ENCODE measurements around the gene OSBPL2. TPM values are rescaled to one million over a fixed set of nuclear protein-coding genes. Genes with fewer than 3 reads are reported as not detected.

Gene OSBPL2
- total RNA-seq, 1 donor from 2014 or later: 27.2 TPM

DNA sequence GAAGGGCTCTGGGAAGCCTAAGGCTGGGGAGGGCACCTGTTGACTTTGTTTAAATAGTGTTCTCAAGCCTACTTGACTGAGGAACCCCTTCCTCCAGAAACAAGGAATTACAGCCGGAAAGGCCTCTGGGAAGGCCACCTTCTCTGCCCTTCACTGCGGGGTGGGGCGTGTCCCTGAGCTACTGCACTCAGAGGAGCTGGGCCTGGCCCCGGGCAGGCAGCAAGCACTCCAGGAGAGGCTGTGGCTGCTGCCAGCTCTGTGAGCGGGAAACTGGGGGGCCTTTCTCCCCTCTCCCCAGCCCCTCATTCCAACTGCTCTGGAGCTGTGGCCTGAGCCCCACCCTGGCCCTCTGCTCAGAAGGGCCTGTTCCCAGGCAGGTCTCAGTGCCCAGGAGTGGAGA, 4.0 kb upstream of the OSBPL2 start:
- intact Hi-C loops (cut with micrococcal nuclease): no loop called here

DNA sequence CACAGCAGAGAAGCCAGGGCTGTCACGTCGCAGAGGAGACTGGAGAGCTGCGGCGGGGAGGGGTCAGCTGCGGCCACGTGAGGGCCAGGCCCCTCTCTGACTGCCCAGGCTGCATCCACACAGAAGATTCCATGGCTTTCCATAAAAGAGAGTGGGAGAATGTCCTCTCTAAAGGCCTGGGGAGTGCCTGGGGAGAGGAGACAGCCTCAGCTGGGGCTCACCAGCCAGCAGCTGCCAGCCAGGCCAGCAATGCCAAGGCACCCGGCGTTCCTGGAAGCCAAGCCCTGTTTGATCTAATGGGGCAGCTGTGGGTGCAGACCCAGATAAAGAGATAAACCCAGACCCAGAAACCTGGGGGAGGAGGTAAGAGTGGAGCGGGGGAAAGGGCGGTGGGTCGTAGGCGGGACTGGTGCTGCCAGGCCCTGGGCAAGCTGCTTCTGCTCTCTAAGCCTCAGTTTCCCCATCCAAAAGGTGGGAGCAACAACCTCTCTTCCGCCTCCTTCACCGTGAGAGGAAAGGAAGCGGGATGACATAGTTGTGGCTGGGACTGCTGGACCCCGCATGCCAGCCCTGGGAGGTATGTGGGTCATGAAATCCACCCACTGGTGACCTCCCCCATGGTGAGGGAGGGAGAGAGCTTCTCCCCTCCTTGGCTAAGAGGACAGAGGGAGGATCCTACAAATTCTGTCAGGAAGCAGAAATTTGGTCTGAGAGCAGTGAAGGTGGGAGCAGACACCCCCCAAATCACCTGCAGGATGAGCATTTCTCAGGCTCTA, 3.1 kb upstream of the OSBPL2 start:
- intact Hi-C loops (cut with micrococcal nuclease): no loop called here

DNA sequence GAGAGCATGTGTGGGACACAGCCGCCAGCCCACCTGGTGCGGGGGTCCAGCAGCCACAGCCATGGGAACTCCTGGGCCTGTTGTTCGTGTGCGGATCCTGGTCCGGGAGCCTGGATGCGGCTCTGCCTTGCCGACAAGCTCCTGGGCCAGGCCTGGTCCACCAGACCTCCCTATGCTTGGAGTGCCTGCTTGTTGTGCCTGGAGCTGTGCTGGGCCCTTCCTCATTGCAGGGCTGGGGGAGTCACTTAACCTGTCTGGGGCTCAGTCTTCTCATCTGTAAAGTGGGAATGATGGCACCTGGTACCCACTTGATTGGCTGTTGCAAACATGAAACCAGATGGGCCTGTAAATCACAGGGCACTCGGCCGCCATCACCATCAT, 2.6 kb upstream of the OSBPL2 start:
- intact Hi-C loops (cut with micrococcal nuclease): no loop called here

DNA sequence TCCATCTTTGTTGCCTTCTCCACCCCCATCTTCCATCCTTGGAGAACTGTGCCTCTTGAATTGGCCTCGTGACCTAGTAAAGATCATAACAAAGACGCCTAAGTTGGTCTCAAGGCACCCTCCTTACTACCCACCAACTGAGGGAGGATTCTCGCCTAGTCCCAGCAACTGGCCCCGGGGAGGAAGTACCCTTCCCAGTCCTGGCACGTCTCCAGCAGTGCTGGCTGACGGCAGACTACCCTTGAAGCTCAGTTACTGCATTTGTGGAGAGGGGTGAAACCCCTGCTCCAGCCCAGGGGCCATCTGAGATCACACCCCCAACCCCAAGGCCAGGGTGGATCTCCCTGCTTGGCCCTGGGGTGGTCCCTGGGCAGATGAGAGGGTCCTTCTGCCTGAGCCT, 2.1 kb upstream of the OSBPL2 start:
- intact Hi-C loops (cut with micrococcal nuclease): no loop called here

DNA sequence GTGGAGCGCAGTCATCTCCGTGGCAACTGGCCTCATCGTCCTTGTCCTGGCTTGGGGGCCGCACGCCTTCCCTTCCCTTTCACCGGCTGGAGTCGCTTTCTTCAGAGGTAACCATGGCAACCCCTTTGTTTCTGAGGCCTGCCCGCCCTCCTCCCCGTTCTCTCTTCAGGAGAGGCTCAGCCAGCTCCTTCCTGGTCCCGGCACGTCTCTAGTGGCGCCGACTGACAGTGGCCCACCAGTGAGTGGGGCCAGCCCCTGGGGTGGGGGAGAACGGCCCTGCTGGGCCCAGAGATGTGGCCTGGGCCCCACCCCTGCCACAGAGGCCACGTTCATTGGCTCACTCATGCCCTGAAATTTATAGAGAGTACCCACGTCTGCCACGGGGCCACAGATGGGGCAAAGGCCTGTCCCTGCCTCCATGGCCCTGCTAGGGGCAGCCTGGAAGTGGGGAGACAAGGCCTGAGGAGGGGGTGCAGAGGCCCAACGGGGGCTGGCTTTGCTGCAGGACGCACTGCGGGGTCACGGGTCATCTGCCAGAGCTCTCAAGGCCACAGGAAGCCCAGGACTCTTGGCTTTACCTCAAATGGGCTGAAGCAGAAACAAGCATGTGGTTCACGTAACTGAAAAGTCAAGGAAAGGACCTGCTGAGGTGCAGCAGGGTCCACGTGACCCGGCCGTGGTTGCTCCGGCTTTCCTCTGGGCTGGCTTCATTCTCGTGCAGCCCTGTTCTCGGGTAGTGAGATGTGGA, 1.4 kb upstream of the OSBPL2 start:
- intact Hi-C loops (cut with micrococcal nuclease): no loop called here

DNA sequence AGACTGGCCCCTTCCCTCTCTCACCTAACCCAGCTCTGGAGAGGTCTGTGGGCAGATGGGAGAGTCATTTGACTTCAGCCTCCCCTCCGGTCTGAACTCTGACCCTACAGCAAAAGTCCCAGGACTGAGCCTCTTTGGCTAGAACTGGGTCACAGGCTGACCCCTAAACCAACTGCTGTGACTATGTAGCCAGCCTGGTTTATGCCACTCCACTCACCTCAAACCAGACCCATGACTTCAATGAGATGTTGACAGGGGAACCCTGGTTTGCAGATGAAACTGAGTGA, 864 bp upstream of the OSBPL2 start:
- intact Hi-C loops (cut with micrococcal nuclease): no loop called here

DNA sequence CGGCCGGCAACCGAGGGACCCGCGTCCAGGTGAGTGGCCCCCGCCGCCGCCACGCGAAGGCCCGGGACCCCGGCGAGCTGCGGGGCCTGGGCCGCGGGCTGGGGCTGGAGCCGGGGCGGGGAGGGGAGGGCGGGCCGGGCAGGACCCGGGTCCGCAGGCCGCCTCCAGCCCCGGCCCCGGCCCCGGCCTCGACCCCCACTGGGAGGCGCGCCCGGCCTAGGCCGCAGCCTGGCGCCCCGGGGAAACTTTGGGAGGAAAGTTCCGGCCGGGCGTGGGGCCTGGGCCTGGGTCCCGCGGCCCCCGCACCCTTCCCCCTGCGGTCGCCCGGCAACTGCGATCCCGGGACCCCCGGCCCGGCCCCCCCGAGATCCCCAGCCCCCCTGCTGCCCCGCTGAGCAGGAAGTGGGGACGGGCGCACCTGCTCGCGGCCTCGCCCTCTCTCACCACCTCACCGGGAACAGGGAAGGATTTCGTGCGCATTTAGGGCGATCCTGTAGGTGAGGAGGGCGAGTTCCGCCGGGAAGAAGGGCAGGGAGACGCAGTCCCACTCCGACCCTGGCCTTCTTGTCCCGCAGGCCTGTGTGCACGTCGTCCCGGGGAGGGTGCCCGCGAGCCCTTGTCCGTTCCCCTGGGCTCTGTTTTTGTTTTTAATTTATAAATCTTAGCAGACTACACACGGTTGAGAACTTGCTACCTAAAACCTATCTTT, 402 bp downstream of the OSBPL2 start:
- intact Hi-C loops (cut with micrococcal nuclease): loop anchor here (1.0 to 2.0 kb wide), 7 partner anchors 55 to 177 kb away; partner anchors contain the start of genes ADRM1, LSM14B, MTG2 and PSMA7

DNA sequence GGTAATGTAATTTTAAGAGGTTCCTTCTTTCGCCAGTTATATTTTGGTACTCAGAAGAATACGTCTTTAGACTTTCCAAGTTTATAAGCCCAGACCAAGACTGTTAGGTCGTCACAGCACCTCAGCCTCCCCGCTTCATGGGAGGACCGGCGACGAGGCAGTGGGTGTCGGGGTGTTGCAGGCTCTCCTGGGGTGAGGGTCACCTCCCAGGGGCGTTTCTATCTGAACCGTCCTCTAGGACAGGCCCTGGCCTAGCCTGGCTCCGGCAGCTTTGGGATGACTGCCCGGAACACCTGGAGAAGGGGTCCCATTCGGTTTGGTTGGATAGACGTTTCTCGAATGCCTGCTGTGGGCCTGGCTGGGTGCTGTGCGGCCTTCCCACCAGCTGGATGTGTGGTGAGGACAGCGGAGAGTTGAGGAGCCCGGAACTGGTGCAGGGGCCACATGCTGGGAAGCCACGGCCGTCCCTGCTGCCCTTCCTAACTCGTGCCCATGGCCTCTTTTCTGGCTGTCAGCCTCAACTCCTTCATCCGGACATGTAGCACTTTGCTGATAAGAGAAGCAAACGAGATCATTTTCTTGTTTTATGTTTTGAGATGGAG, 1.1 kb downstream of the OSBPL2 start:
- intact Hi-C loops (cut with micrococcal nuclease): loop anchor here (2.0 kb wide), 1 partner anchor 173 kb away; no protein-coding TSS in a partner anchor

DNA sequence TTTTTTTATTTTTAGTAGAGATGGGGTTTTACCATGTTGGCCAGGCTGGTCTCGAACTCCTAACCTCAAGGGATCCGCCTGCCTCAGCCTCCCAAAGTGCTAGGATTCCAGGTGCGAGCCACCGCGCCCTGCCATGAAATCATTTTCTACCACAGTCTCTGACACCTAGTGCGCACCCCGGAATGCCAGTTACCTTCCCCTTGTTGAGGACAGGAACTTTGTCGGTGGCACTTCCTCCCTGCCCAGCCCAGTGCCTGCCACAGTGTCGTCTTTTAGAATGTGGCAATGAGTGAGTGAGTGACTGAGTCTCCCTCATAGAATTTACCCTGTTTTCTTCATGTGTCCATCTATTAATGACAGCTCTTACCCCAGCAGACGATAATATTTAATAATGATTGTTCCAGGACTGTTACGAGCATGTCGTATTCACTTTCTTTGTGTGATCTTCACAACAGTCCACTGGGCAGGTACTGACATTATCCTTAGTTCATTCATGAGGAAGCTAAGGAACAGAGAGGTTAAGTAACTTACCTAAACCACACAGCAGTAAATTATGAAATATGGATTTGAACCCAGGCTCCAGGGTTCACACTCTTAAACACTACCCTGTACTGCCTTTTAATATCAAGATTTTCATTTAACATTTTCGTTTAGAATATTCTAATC, 1.8 kb downstream of the OSBPL2 start:
- intact Hi-C loops (cut with micrococcal nuclease): no loop called here

DNA sequence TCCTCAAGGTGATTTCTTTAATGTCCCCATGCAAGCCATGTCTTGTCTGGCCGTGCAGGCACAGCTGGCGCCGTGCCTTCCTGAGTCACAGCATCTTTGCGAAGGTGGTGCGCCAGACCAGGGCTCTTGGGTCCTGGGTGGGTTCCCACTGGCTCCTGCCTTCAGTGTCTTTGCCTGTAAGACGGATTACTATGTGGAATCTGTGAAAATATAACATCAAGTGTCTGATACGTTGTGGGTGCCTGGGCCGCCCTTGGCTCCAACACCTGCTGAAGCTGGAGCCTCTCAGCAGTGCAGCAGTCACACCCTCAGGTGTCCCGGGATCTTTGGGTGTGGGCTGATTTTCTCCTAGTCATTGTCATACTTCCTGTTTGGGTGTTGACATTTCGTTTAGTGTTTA, 3.2 kb downstream of the OSBPL2 start:
- intact Hi-C loops (cut with micrococcal nuclease): no loop called here

DNA sequence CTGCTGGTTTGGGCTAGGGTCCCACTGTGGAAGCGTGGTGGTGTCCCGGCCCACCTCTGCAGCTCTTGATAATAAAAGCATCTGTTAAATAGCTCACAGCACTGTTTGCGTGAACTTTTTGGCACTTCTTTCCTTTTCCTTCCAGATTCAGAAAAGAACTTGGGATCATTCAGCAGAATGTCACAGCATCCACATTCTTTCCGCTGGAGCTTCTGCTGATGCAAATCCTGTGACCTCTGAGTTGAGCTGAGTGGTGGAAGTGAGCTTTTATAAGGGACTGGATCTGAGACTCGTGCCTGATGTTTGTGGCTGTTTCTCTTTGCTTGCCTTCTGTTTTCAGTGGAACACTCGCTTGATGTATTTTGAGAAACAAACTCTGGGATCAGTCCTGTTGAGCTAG, 3.9 kb downstream of the OSBPL2 start:
- intact Hi-C loops (cut with micrococcal nuclease): no loop called here

DNA sequence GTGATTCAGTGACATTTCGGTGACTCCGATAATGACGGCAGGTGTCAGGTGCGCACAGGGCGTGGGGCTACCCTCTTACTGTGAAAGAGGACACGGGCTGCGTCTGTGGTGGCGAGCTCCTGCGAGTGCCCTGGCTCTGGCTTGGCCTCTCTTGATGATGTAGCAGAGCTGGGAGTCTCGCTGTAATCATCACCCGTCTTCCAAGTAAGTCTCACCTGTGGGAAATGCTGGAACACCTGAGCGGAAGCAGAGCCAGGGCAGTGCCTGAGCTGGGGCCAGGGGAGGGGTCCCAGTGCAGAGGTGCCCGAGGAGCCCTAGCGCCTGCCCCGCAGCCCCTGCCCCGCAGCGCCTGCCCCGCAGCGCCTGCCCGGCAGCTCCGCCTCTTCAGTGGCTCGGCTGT, 4.8 kb downstream of the OSBPL2 start:
- intact Hi-C loops (cut with micrococcal nuclease): no loop called here

DNA sequence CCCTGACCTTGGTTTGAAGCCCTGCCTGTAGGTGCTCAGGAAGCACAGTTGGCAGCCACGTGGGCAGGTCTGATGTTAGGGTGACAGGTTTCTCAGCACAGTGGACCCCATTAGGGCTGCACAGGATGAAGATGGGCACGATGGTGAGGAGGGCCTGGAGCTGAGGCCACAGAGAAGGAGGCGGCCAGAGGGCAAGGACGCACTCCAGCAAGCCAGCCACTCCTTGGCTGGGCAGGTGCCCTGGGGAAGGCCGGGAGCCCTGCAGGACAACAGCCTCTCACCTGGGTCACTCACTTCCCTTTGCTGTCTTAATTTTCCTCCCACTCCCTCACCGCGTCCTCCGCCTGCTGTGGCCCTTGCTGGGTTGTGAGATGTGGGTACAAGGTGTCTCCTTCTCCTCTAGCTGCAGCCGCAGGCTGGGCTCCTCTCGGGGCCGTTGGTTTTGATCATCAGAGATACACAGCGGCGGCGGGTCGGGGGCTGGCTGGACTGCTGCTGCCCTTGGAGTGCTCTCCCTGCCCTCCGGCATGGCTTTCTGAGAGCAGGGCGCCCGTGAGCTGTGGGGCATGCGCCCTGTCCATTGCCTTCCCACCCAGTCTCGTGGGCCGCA, 5.7 kb downstream of the OSBPL2 start:
- intact Hi-C loops (cut with micrococcal nuclease): no loop called here

DNA sequence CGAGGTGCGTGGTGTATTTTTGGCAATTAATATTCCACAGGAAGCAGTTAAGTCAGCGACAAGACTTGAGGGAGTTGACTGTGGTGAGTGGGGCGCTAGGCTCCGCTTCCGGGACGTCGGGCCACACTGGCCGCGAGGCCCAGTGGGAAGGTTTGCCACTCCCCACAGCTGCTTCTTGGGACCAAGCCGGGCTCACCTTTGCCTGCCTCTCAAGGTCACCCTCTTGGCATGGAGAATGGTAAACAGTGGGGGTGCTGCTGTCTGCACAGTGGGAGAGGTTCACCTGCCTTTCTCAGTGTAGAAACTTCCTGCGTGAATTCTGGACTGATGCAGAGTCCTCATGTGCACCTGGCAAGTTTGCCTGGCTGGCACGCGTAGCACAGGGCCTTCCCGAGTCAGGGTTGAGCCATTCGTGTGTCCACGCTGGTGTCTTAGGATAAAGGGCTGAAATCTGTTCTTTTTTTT, 6.4 kb downstream of the OSBPL2 start:
- intact Hi-C loops (cut with micrococcal nuclease): no loop called here

DNA sequence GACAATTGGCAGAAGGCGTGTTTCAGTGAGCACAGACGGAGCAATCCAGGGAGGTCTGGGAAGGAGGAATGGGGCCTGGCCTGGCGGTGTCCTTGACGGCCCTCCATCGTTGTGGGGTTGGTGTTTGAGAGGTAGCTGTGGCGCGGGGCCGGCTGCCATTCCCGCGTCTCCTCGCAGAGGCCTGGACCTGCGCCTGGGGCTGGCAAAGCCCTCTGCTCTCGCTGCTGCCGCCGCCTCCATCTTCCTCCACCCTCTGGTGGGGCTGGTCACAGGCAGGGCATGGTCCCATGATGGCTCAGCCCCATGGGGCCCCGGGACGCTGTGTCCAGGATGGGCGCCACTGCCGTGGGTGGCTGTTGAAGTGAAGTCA, 7.6 kb downstream of the OSBPL2 start:
- intact Hi-C loops (cut with micrococcal nuclease): no loop called here

DNA sequence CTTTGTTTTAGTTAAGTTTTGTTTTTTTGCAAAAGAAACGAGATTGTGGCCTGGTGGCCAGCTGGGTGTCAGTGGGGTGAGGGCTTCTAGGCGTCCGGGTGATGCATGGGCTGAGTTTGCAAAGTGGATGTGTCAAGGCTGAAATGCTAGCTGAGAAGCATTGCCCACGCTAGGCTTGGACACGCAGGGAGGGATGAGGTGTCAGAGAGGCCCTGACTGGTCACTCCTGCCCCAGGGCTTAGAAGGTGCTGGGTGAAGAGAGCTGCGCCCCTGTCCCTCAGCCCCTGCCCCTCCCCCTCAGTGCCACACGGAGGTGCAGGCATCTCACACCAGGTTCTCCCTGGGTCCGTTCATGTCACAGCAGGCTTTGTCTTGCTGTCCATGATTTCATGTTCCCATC, 8.1 kb downstream of the OSBPL2 start:
- intact Hi-C loops (cut with micrococcal nuclease): no loop called here

DNA sequence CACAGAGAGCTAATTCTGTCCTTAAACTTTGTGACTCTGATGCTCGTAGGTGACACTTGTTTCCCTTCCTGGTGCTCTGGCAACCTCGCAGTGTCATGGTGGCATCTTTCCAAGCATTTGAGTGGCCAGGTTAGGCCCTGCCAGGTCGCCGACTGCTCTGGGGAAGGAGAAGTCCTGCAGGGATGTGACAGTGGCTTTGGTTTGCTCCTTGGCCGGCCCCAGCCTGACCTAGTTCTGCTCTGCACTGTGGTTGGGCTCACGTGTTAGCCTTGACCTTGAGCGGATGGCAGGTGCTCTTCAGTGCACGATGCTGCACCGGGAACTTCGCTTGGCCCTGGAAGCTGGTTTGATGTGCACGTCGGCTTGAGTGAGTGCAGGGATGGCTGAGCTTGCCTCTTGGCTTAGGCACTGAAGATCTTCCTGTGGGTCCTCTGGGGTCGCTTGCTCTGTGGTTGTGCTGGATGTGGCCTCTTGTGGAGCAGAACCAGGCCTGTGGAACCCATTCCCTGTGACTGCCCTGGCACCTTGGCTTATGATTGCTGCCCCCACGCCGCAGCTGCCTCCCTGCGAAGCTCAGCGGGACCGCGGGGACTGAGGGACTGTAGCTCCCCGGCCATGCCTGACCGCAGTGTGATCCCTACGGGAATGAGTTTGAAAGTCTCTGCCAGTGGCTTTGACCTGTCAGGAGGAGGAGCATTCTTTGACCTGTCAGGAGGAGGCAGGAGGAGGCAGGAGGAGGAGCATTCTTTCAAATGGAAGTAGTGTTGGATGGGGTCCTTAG, 8.7 kb downstream of the OSBPL2 start:
- intact Hi-C loops (cut with micrococcal nuclease): no loop called here

DNA sequence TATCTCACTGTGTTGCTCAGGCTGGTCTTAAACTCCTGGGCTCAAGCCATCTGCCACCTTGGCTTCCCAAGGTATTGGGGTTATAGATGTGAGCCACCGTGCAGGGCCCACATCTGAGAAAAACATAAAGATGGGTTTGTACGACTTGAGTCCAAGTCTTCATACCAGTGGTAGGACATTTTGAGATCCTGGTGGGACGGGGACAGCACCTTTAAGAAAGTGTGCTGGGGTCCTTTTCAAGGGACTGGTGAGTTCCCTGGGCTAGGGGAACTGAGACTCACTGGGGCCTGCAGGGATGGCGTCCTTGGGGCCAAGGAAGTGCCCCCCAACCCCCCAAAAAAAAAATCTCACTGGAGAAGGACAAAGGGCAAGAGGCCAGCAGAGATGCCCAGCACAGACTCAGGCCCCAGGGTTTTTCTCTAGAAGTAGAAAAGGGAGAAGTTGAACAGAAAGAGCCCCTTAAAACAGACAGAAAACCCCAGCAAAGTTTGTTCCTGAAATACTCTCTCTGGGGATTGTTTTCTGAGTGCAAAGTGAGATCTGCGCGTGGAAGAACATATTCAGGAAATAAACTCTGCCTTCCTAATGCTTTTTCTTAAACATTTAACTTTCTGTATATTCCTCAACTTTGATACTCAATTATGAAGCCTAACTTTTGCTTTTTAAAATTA, 10.7 kb downstream of the OSBPL2 start:
- intact Hi-C loops (cut with micrococcal nuclease): no loop called here

DNA sequence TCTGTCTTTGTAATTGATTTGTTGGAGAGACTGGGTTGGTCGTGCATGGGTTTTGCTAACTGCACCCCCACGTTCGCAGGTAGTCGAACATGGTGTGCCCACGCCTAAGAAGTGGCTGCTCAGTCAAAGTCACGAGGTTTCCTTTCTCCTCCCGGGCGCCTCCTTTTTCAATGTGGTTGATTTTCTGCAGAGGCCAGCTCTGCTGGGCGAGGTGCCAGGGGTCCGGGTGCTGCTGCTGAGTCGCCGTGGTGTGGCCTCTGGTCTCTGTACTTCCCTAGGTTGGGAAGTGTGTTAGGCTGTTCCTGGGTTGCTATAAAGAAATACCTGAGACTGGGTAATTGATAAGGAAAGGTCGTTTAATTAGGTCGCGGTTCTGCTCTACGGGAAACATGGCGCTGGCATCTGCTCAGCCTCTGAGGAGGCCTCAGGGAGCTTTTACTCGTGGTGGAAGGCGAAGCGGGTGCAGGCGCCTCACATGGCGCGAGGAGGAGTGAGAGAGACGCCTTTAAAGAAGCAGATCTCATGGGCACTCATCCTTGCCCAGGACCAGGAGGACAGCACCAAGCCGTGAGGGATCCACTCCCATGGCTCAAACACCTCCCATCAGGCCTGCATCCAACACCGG, 14.1 kb downstream of the OSBPL2 start:
- intact Hi-C loops (cut with micrococcal nuclease): no loop called here
